Left lung (tissue), 10 donors: ENCODE data around the gene NDUFA1. TPM values are rescaled to one million over a fixed set of nuclear protein-coding genes. Genes with fewer than 3 reads are reported as not detected.

Experiments
- ATAC-seq: fragments of 200-7000 bp; cut with Tn5 transposase; one replicate; pipeline ENCODE4 v1.9.1; 2020; ENCODE audit warnings: moderate library complexity
- DNase-seq, 4 donors: peaks; one replicate each; pipeline ENCODE4 v3.0.0-alpha.2; 2013 to 2020
- H3K27ac ChIP-seq, 2 donors: fragments of 200-600 bp; sonication (generic) in 1 of 2; one replicate each; pipeline versions ENCODE4 v1.5.0 to v1.8.0; 2020 to 2021
- H3K27me3 ChIP-seq, 2 donors: fragments of 200-600 bp; sonication (generic) in 1 of 2; one replicate each; pipeline versions ENCODE4 v1.5.0 to v1.8.0; 2020 to 2021
- H3K36me3 ChIP-seq, 2 donors: fragments of 200-600 bp; sonication (generic) in 1 of 2; one replicate each; pipeline versions ENCODE4 v1.5.0 to v1.8.0; 2020 to 2021
- H3K4me1 ChIP-seq, 2 donors: fragments of 200-600 bp; one replicate each; pipeline ENCODE4 v1.8.0; 2021
- H3K4me3 ChIP-seq, 2 donors: fragments of 200-600 bp; sonication (generic) in 1 of 2; one replicate each; pipeline versions ENCODE4 v1.5.0 to v1.8.0; 2020 to 2021; ENCODE audit warnings: mild to moderate bottlenecking in 1 of 2
- H3K9me3 ChIP-seq, 2 donors: fragments of 200-600 bp; sonication (generic) in 1 of 2; one replicate each; pipeline versions ENCODE4 v1.5.0 to v1.8.0; 2020 to 2021
- intact Hi-C, 2 donors: fragments of 100-400 bp; cut with DNase I; formaldehyde crosslinking; loops; one replicate each; pipeline versions ENCODE4 v1.11.2 to v1.14.2; 2022
- polyA plus RNA-seq, 6 donors: library from polyadenylated mRNA; unstranded; fragments of 120-200 nt; gene quantifications; one replicate each; pipeline ENCODE4 v1.2.1, GENCODE V29; 2013; ENCODE audit not compliant: insufficient read length in 6 of 6
- total RNA-seq, 2 donors: library from RNA; stranded (reverse); fragmentation: NEBNext Ultra II Directional; extraction: Animal tissue kit (Norgen Biotek cat#: 25700); gene quantifications; one replicate each; pipeline ENCODE4 v1.2.1, GENCODE V29; 2021
- TF ChIP-seq, protein P1 (sequence below), 2 donors: fragments of 200-600 bp; sonication (generic) in 1 of 2; IDR thresholded peaks; one replicate each; pipeline versions ENCODE4 v1.5.0 to v1.8.0; 2021; ENCODE audit warnings: antibody characterized with exemption in 2 of 2
- donor health status: DM: no; HTN: yes; CAD: no.
- donor health status: DM: no; HTN: no; CAD: no.

NDUFA1 gene
- total and polyA plus RNA-seq, 8 donors, result 77.8 to 91.9 (median 85.5) TPM

GRCh38 chrX:119878740-119879139 lies 7.1 kb downstream of the NDUFA1 start:
- no peak for ATAC-seq
- H3K27me3 ChIP-seq, result no peaks in the 10 kb centered on the region
- no peaks in the 10 kb centered on the region for H3K9me3 ChIP-seq
- intact Hi-C loops, result no loop called here
- TF ChIP-seq, protein P1, sequence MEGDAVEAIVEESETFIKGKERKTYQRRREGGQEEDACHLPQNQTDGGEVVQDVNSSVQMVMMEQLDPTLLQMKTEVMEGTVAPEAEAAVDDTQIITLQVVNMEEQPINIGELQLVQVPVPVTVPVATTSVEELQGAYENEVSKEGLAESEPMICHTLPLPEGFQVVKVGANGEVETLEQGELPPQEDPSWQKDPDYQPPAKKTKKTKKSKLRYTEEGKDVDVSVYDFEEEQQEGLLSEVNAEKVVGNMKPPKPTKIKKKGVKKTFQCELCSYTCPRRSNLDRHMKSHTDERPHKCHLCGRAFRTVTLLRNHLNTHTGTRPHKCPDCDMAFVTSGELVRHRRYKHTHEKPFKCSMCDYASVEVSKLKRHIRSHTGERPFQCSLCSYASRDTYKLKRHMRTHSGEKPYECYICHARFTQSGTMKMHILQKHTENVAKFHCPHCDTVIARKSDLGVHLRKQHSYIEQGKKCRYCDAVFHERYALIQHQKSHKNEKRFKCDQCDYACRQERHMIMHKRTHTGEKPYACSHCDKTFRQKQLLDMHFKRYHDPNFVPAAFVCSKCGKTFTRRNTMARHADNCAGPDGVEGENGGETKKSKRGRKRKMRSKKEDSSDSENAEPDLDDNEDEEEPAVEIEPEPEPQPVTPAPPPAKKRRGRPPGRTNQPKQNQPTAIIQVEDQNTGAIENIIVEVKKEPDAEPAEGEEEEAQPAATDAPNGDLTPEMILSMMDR (IDR thresholded peaks at IDR 0.05), result no peak
- H3K27ac ChIP-seq, result no peak overlapping the region
- no peak overlapping the region for H3K4me3 ChIP-seq
- no peaks in the 10 kb centered on the region for H3K4me1 ChIP-seq
- H3K36me3 ChIP-seq, result peaks cover 0 to 19% of the 10 kb centered on the region in 2 donors
- no peak for DNase-seq

DNA sequence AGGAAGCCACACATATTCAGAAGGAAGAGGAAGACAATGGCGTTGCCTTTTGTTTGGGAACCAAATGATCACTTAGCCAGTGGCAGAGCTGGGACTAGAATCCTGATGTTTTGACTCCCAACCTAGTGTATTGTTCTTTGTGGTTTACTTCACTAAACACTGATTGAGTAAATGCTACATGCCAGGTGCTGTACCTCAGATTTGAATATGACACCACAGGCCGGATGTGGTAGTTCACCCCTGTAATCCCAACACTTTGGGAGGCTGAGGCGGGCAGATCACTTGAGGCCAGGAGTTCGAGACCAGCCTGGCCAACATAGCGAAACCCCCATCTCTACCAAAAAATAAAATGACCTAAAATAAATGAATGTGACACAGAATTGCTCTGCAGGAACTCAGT lies 8.4 kb downstream of the NDUFA1 start:
- DNase-seq (no peak), ATAC-seq (no peak)
- Histone ChIP-seq H3K27me3 (no peaks in the 10 kb centered on the region), H3K27ac (no peak overlapping the region), H3K9me3 (no peaks in the 10 kb centered on the region), H3K36me3 (peaks cover 0 to 19% of the 10 kb centered on the region in 2 donors), H3K4me1 (no peaks in the 10 kb centered on the region), H3K4me3 (no peak overlapping the region)
- intact Hi-C loops, result no loop called here
- TF ChIP-seq, protein P1 (IDR thresholded peaks at IDR 0.05), result no peak

DNA sequence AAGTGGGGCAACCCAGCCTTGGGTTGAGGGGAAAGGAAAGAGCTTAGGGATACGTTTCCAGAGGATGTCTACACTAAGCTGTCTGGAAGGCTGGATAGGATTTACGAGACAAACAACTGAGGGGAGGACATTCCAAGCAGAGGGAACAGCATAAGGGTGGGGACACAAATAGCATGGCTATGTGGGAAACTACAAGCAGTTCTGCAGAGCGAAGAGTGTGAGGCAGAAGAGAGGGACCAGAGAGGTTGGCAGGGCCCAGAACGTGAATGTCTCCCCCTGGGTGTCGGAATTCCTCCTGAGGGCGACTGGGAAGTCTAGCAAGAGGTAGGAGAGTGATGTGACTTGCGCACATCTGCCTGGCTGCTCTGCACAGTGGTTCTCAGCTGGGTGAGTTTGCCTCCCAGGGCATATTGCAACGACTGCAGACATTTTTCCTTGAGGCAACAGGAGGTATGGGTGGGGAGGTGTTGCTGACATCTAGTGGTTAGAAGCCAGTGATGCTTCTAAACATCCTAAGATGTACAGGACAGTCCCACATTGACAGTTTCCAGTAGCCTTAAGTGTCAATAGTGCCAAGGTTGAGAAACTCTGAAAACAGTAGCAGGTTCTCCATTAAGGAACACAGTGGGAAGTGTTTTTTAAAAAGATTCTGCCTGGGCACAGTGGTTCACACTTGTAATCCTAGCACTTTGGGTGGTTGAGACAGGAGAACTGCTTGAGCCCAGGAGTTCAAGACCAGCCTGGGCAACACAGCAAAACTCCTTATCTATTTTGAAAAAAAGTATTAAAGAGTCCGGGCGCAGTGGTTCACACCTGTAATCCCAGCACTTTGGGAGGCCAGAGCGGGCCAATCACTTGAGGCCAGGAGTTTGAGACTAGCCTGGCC lies 9.2 kb downstream of the NDUFA1 start:
- intact Hi-C loops, result no loop called here
- DNase-seq, result peak in 2 of 4 donors; percentile 18 to 36
- Histone ChIP-seq H3K4me1 (no peaks in the 10 kb centered on the region), H3K27ac (no peak overlapping the region), H3K27me3 (no peaks in the 10 kb centered on the region), H3K4me3 (no peak overlapping the region), H3K9me3 (no peaks in the 10 kb centered on the region), H3K36me3 (peaks cover 0 to 13% of the 10 kb centered on the region in 2 donors)
- TF ChIP-seq, protein P1 (IDR thresholded peaks at IDR 0.05), result peak in 1 of 2 donors; percentile 35
- peak; percentile 94 for ATAC-seq

DNA sequence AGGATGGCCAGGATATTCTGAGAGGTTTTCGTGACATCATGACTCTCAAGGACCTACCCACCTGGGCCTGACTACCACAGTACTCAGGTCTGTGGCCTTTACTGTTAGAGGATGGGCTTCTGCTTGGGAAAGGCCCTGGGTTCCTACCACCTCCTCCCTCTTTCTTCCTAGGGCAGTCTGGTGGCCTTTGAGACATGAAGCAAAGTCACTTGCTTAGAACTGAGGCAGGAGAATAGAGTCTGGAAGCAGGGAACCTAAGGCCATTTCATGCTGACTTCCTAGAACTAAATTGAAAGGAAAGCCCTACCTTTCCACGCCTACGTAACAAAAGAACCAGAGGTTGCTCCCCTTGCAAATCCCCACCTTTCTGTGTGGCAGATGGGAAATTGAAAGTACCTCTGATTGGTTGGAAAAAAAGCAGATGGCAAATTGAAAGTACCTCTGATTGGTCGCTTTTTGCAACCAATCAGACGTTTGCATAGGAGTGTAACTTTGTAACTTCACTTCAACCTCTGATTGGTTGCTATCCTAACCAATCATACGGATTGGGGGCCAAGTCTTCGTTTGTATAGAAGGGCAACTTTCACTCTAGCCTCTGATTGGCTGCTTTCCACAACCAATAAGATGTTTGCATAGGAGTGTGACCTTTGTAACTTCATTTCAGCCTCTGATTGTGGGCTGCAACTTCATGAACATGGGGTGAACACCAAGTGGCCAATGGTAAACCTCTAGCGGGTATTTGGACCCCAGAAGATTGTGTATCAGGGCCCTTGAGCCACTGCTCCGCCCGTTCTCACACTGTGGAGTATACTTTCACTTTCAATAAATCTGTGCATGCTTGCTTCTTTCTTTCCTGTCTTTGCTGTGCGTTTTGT lies 14.2 kb downstream of the NDUFA1 start:
- Histone ChIP-seq H3K4me3 (no peak overlapping the region), H3K27me3 (no peaks in the 10 kb centered on the region), H3K4me1 (no peaks in the 10 kb centered on the region), H3K9me3 (no peaks in the 10 kb centered on the region), H3K27ac (no peak overlapping the region), H3K36me3 (no peaks in the 10 kb centered on the region)
- ATAC-seq, result peak; percentile 26
- intact Hi-C loops, result no loop called here
- no peak for DNase-seq
- TF ChIP-seq, protein P1 (IDR thresholded peaks at IDR 0.05), result no peak
